ENCODE data around the gene DPY19L2.
"Not testable (repeated sequence)": the region's sequence is repeated elsewhere in the genome, so short reads cannot be mapped to it uniquely, and the experiment has no call there.

DNA sequence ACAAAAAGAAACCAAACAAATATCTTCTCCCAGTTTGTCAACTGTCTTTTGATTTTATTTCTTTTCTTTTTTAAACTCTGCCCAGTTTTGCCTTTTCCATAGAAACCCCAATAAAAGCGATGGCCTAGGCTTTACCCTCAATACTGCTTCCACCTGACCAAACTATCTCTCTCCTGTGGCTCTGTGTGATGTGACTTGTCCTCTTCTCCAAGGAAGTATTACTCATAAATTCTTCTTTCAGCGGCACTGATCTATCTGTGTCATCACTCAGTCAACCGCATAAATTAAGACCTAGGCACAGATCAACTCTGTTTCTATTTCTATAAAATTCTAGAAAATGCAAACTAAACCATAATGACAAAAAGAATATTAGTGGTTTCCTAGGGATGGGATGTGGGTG lies 9.8 kb downstream of the DPY19L2 start:
- TF ChIP-seq, protein P1, sequence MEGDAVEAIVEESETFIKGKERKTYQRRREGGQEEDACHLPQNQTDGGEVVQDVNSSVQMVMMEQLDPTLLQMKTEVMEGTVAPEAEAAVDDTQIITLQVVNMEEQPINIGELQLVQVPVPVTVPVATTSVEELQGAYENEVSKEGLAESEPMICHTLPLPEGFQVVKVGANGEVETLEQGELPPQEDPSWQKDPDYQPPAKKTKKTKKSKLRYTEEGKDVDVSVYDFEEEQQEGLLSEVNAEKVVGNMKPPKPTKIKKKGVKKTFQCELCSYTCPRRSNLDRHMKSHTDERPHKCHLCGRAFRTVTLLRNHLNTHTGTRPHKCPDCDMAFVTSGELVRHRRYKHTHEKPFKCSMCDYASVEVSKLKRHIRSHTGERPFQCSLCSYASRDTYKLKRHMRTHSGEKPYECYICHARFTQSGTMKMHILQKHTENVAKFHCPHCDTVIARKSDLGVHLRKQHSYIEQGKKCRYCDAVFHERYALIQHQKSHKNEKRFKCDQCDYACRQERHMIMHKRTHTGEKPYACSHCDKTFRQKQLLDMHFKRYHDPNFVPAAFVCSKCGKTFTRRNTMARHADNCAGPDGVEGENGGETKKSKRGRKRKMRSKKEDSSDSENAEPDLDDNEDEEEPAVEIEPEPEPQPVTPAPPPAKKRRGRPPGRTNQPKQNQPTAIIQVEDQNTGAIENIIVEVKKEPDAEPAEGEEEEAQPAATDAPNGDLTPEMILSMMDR (IDR thresholded peaks at IDR 0.05; ENCODE audit: low read depth, low read length, poor library complexity, severe bottlenecking) = not testable (repeated sequence)
- not testable (repeated sequence) for TF ChIP-seq EZH2phosphoT487 (IDR thresholded peaks at IDR 0.05; ENCODE audit: borderline replicate concordance, low read length)
